ENCODE data around the gene DMRT1.
A peak's percentile ranks its signal among the peaks of the same experiment; 100 is the strongest.

DMRT1 gene

DNA sequence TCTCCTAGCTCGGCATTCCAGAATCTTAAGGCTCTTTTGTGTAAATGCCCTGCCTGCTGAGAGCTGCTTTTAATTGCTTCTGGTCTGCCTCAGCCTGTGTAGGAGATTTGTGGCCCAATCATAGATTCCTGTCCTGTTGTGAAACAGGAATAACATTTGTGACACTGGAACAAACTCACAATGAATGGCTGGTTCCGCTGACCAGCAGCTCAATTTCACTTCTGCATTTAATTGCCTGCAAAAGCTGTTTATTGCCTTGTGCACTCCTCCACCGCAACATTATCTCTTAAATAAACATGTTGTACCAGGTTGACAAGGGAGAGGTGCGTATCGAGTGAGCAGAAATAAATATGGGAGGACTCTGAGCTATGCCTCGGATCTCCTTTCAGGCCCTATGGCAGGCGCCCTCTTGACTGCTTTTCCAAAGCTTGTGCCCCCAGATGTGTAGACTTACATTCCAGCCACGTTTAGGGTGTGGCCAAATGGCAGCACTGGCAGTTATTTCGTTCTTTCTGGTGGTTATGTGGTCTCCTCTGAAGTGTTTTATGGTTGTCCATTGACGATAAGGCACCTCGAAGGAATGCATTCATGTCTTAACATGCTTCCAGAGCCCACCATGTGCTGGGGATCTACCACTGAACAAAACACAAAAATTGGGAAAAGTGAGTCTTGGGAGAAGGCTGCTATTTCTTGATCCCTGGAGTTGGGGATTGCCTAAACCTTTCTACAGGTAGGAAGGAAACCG lies 58.1 kb downstream of the DMRT1 start:
- Histone ChIP-seq H3K79me2 (ENCODE audit: low read length) (no peaks in the 10 kb centered on the region), H4K20me1 (ENCODE audit: insufficient read depth, low read length) (no peaks in the 10 kb centered on the region), H3K36me3 (replicated peaks; ENCODE audit: insufficient read depth, low read length) (no peaks in the 10 kb centered on the region), H3K4me1 (ENCODE audit: low read length) (no peaks in the 10 kb centered on the region; the same call in 1 of the 2 replicates), H3K27me3 (replicated peaks; ENCODE audit: insufficient read depth, low read length) (no peaks in the 10 kb centered on the region), H3K9me3 (replicated peaks; ENCODE audit: insufficient read depth, low read length) (no peaks in the 10 kb centered on the region), H3K9me2 (replicated peaks; ENCODE audit: insufficient read depth, low read length) (no peaks in the 10 kb centered on the region), H3K4me3 (ENCODE audit: low read length) (no peak overlapping the region), H3K27ac (ENCODE audit: low read length) (no peak overlapping the region; the same call in 1 of the 2 replicates), H3K4me2 (ENCODE audit: low read depth, low read length) (peak overlapping the region; percentile 6; the same call in 1 of the 2 replicates), H3K9ac (ENCODE audit: low read length) (no peak overlapping the region), H2AFZ (ENCODE audit: low read length) (no peak overlapping the region; the same call in 1 of the 2 replicates), H3F3A (ENCODE audit: insufficient read depth, low read length) (no peaks in the 10 kb centered on the region; the same call in 1 of the 2 replicates)
- no peak for DNase-seq
- TF ChIP-seq EZH2phosphoT487 (IDR thresholded peaks at IDR 0.05; ENCODE audit: low read length) (no peak), EZH2 (optimal IDR thresholded peaks at IDR 0.05; ENCODE audit: low read depth, low read length) (no peak)

DNA sequence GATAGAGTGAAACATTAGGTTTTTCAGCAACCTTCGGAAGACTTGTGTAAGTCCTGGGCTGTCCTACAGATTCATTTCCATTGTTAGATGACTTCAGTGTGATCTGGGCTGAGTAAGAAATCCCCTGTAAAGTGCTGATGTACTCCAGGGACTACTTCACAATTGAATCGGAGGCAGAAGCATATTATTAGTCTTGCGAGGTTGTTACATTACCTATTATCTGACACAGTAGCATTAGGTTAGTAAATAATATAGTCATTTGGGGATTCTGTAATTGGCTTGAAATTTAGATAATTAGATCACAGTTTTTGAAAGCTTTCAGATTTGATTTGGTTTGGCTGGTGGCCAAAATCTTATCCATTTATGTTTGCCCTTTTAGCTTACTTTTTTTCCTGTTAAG lies 62.4 kb downstream of the DMRT1 start:
- Histone ChIP-seq H3K27ac (ENCODE audit: low read length) (no peak overlapping the region), H3K4me3 (ENCODE audit: low read length) (no peak overlapping the region), H3K9me2 (replicated peaks; ENCODE audit: insufficient read depth, low read length) (no peaks in the 10 kb centered on the region), H3F3A (ENCODE audit: insufficient read depth, low read length) (no peaks in the 10 kb centered on the region), H3K36me3 (replicated peaks; ENCODE audit: insufficient read depth, low read length) (no peaks in the 10 kb centered on the region), H4K20me1 (ENCODE audit: insufficient read depth, low read length) (no peaks in the 10 kb centered on the region), H3K27me3 (replicated peaks; ENCODE audit: insufficient read depth, low read length) (no peaks in the 10 kb centered on the region), H3K4me1 (ENCODE audit: low read length) (no peaks in the 10 kb centered on the region), H3K79me2 (ENCODE audit: low read length) (no peaks in the 10 kb centered on the region), H3K9ac (ENCODE audit: low read length) (no peak overlapping the region), H3K4me2 (ENCODE audit: low read depth, low read length) (no peak overlapping the region), H2AFZ (ENCODE audit: low read length) (no peak overlapping the region), H3K9me3 (replicated peaks; ENCODE audit: insufficient read depth, low read length) (no peaks in the 10 kb centered on the region)
- no peak for TF ChIP-seq EZH2 (optimal IDR thresholded peaks at IDR 0.05; ENCODE audit: low read depth, low read length)
- TF ChIP-seq, protein P1, sequence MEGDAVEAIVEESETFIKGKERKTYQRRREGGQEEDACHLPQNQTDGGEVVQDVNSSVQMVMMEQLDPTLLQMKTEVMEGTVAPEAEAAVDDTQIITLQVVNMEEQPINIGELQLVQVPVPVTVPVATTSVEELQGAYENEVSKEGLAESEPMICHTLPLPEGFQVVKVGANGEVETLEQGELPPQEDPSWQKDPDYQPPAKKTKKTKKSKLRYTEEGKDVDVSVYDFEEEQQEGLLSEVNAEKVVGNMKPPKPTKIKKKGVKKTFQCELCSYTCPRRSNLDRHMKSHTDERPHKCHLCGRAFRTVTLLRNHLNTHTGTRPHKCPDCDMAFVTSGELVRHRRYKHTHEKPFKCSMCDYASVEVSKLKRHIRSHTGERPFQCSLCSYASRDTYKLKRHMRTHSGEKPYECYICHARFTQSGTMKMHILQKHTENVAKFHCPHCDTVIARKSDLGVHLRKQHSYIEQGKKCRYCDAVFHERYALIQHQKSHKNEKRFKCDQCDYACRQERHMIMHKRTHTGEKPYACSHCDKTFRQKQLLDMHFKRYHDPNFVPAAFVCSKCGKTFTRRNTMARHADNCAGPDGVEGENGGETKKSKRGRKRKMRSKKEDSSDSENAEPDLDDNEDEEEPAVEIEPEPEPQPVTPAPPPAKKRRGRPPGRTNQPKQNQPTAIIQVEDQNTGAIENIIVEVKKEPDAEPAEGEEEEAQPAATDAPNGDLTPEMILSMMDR (IDR thresholded peaks at IDR 0.05; ENCODE audit: low read length) = no peak
- no peak for TF ChIP-seq EZH2phosphoT487 (IDR thresholded peaks at IDR 0.05; ENCODE audit: low read length)
- DNase-seq = no peak

DNA sequence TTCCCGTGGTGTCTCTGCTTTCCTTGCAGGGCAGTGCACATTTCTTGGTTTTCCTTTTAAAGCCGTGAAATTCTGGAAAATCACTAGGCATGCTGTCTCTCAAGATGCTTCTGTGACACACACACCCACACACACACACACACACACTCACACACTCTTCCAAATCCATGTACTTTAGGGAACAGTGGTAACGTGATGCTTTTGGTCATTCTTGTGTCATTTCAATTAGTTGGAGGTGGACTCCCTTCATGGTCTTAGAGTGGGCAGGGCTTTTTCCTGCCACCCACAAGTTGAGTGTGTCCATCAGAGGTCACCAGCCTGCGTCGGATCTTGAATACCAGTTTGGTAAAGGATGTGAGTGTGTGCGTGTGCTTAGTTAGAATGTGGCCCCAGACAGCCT lies 64.4 kb downstream of the DMRT1 start:
- Histone ChIP-seq H3F3A (ENCODE audit: insufficient read depth, low read length) (no peaks in the 10 kb centered on the region), H3K4me1 (ENCODE audit: low read length) (no peaks in the 10 kb centered on the region), H3K4me3 (ENCODE audit: low read length) (no peak overlapping the region), H3K36me3 (replicated peaks; ENCODE audit: insufficient read depth, low read length) (no peaks in the 10 kb centered on the region), H4K20me1 (ENCODE audit: insufficient read depth, low read length) (no peaks in the 10 kb centered on the region), H3K27ac (ENCODE audit: low read length) (no peak overlapping the region), H3K9ac (ENCODE audit: low read length) (no peak overlapping the region), H3K9me2 (replicated peaks; ENCODE audit: insufficient read depth, low read length) (no peaks in the 10 kb centered on the region), H3K4me2 (ENCODE audit: low read depth, low read length) (no peak overlapping the region), H3K79me2 (ENCODE audit: low read length) (no peaks in the 10 kb centered on the region), H2AFZ (ENCODE audit: low read length) (no peak overlapping the region), H3K9me3 (replicated peaks; ENCODE audit: insufficient read depth, low read length) (no peaks in the 10 kb centered on the region), H3K27me3 (replicated peaks; ENCODE audit: insufficient read depth, low read length) (no peaks in the 10 kb centered on the region)
- no peak for DNase-seq
- TF ChIP-seq, protein P1 (IDR thresholded peaks at IDR 0.05; ENCODE audit: low read length) = no peak
- no peak for TF ChIP-seq EZH2 (optimal IDR thresholded peaks at IDR 0.05; ENCODE audit: low read depth, low read length)
- no peak for TF ChIP-seq EZH2phosphoT487 (IDR thresholded peaks at IDR 0.05; ENCODE audit: low read length)

Measured in MM.1S (cell line).